ENCODE measurements around the gene AOPEP. TPM values are rescaled to one million over a fixed set of nuclear protein-coding genes. Genes with fewer than 3 reads are reported as not detected.

The AOPEP gene
- polyA plus RNA-seq, 1 of the 3 experiments (the other 2 are of a cell fraction), result 54.6 TPM

Small RNA genes lying within 50 kb of the gene (small RNA-seq; reads per million reads assigned to genes)
- gene MIR2278 (0 to 6.5 (median 1.8) reads per million in 7 experiments), gene MIR23B (2,349 to 49,994 (median 13,949) reads per million in 7 experiments), gene MIR27B (1,699 to 112,563 (median 50,493) reads per million in 7 experiments), gene MIR3074 (0 reads per million in 7 experiments), gene MIR6081 (0 to 0.21 (median 0) reads per million in 7 experiments)

Other genes starting within 250 kb of the AOPEP start
- gene PCAT7, start 171.6 kb upstream of the AOPEP start, polyA plus RNA-seq (2012; rRNA removed), result 0.03 TPM in 1 of 2 replicates, not detected in the other
- gene FBP2, start 132.9 kb upstream of the AOPEP start, polyA plus RNA-seq (2012; rRNA removed), result not detected in 2 replicates
- 0.19 TPM in 1 of 2 replicates, not detected in the other for gene FBP1, start 87.2 kb upstream of the AOPEP start, polyA plus RNA-seq (2012; rRNA removed)